Ovary (tissue), 3 donors: ENCODE results near the gene UNC119B.

ENCODE experiments used
- CTCF ChIP-seq, 3 donors: fragments of 450-650 bp in 2 of 3; fragments of 200-600 bp in 1 of 3; IDR thresholded peaks; one replicate each; pipeline versions ENCODE4 v1.5.1 to v1.8.0; 2016 to 2022; ENCODE audit warnings: antibody characterized with exemption in 3 of 3, mild to moderate bottlenecking in 1 of 3
- EP300 ChIP-seq: sonication (generic); formaldehyde crosslinking; IDR thresholded peaks from one replicate; pipeline ENCODE4 v1.6.1; 2017; ENCODE audit warnings: antibody characterized with exemption
- POLR2A ChIP-seq: fragments of 450-650 bp; IDR thresholded peaks from one replicate; pipeline ENCODE4 v1.6.1; 2017; ENCODE audit warnings: antibody characterized with exemption, mild to moderate bottlenecking, moderate library complexity
- donor health status: DM: no; HTN: no; CAD: no.

GRCh38 chr12:120761519-120761934 lies 51.3 kb downstream of the UNC119B start:
- TF ChIP-seq CTCF (IDR thresholded peaks at IDR 0.05) = no peak
- no peak for TF ChIP-seq EP300
- no peak for TF ChIP-seq POLR2A
